Measurements from ENCODE around the gene ZNF226. TPM values are rescaled to one million over a fixed set of nuclear protein-coding genes. Genes with fewer than 3 reads are reported as not detected.

The ZNF226 gene
- total RNA-seq, 1 experiment from 2014 or later, result 15.3 TPM

DNA sequence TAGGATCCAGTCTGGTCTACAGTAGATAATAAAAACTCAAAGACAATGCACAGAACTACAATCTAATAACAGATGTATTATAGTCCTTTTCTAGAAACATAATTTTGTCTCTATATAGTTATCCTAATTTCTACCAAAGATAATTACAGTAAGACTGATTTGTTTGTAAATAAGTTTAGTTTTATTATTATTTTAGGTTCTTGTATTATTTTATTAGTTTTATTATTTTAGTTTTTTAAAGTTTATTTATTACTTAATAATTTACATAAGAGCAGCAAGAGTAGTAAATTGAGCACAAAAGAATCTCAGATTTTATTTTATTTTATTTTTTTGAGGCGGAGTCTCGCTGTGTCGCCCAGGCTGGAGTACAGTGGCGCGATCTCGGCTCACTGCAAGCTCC, 25.1 kb downstream of the ZNF226 start:
- Histone ChIP-seq H4K8ac (replicated peaks; ENCODE audit: insufficient read length, low read depth, low read length) (no peak overlapping the region), H3K56ac (ENCODE audit: insufficient read length, low read depth, low read length) (no peak overlapping the region), H3K4ac (ENCODE audit: low read depth, low read length) (no peak overlapping the region), H2BK120ac (ENCODE audit: low read depth, low read length, poor library complexity, severe bottlenecking) (no peak overlapping the region), H4K5ac (ENCODE audit: insufficient read length, low read depth, low read length) (no peak overlapping the region), H3K4me1 (ENCODE audit: insufficient read depth, low read length) (no peaks in the 10 kb centered on the region), H3K23me2 (ENCODE audit: insufficient read length, low read depth, low read length, poor library complexity, severe bottlenecking) (no peaks in the 10 kb centered on the region), H4K20me1 (ENCODE audit: control insufficient read depth, insufficient read depth, insufficient read length) (no peaks in the 10 kb centered on the region), H3K79me1 (ENCODE audit: insufficient read depth, low read depth, low read length, poor library complexity, severe bottlenecking) (no peaks in the 10 kb centered on the region), H3K18ac (ENCODE audit: insufficient read length, low read depth, low read length) (no peak overlapping the region), H2BK5ac (ENCODE audit: insufficient read length, low read length) (no peak overlapping the region), H2BK15ac (ENCODE audit: low read depth, low read length) (no peak overlapping the region), H3K27me3 (ENCODE audit: insufficient read depth, low read length) (no peaks in the 10 kb centered on the region), H2AFZ (ENCODE audit: low read length) (no peak overlapping the region), H2AK5ac (ENCODE audit: insufficient read length, low read length) (no peak overlapping the region), H3K23ac (ENCODE audit: insufficient read length, low read depth, low read length) (no peak overlapping the region), H4K91ac (ENCODE audit: insufficient read length, low read depth, low read length) (no peak overlapping the region), H3K9ac (ENCODE audit: extremely low read depth, insufficient read length, low read length) (no peak overlapping the region), H2BK12ac (ENCODE audit: insufficient read length, low read depth, low read length) (no peak overlapping the region), H3K4me2 (ENCODE audit: insufficient read depth, insufficient read length, low read length) (no peak overlapping the region), H3K9me3 (ENCODE audit: control insufficient read depth, low read depth, low read length) (no peaks in the 10 kb centered on the region), H3K79me2 (ENCODE audit: insufficient read depth, low read length) (no peaks in the 10 kb centered on the region), H3K14ac (ENCODE audit: insufficient read depth, low read length) (no peak overlapping the region), H3K27ac (ENCODE audit: insufficient read length, low read depth, low read length) (no peak overlapping the region), H3T11ph (ENCODE audit: low read length) (no peak overlapping the region), H2BK20ac (ENCODE audit: low read depth, low read length, poor library complexity, severe bottlenecking) (no peak overlapping the region)
- Mint-ChIP-seq H3K27ac (no peak overlapping the region), H3K4me3 (no peak overlapping the region), H3K9me3 (peaks cover 49 to 58% of the 10 kb centered on the region in 2 experiments), H3K4me1 (no peaks in the 10 kb centered on the region), H3K36me3 (ENCODE audit: insufficient read depth in 1 of 3, low read depth in 3 of 3) (peaks cover 0 to 2% (median 0%) of the 10 kb centered on the region in 3 experiments; a peak in 4 of 7 replicates), H3K27me3 (ENCODE audit: low read depth) (peaks cover 13% of the 10 kb centered on the region)
- TF ChIP-seq, protein P1, sequence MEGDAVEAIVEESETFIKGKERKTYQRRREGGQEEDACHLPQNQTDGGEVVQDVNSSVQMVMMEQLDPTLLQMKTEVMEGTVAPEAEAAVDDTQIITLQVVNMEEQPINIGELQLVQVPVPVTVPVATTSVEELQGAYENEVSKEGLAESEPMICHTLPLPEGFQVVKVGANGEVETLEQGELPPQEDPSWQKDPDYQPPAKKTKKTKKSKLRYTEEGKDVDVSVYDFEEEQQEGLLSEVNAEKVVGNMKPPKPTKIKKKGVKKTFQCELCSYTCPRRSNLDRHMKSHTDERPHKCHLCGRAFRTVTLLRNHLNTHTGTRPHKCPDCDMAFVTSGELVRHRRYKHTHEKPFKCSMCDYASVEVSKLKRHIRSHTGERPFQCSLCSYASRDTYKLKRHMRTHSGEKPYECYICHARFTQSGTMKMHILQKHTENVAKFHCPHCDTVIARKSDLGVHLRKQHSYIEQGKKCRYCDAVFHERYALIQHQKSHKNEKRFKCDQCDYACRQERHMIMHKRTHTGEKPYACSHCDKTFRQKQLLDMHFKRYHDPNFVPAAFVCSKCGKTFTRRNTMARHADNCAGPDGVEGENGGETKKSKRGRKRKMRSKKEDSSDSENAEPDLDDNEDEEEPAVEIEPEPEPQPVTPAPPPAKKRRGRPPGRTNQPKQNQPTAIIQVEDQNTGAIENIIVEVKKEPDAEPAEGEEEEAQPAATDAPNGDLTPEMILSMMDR (conservative IDR thresholded peaks at IDR 0.05), result no peak
- WGBS (ENCODE audit: extremely low coverage, insufficient read length, low lambda C conversion rate), result no CpG with 5 or more reads among the region's 6 CpGs
- DNase-seq, result no peak

Data from H9 (cell line).